ENCODE measurements around the gene FANCI.
"Not testable (repeated sequence)": the region's sequence is repeated elsewhere in the genome, so short reads cannot be mapped to it uniquely, and the experiment has no call there.

Gene FANCI

DNA sequence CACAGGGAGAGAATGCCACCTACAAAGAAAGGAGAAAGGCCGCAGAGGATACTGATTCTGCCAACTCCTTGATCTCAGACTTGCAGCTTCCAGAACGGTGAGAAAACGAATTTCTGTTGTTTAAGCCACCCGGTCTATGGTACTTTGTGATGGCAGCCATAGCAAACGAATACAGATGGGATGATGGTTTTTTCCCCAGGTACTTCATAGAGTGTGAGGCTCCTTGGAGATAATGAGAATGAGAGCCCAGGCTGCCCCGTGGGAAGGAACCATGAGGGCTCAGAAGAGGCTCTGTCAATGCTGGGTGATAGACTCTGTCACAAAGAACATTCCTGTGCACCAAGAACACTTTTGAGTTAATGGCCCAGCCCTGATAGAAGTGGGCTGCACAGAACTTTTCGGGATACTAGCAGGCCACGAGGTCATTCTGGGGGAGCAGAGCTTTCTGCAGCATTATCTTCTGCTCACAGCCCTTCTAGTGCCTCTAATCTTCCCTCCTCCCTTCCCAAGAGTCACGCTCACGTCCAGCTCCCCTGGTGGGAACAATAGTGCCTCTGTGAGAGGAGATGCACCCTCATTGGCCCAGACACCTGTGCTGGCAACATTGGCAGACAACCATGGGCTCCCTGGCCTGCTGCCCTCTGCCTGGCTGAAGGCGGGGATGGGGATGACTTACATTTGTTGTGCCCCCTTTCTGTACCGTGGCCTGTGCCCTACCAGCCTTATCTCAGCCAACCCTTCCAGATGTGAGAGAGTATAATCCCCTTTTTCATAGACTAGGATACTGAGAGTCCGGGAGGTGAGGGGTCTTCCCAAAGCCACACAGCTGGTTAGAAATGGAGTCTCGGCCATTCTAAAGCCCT, 17.2 kb upstream of the FANCI start:
- no peak for DNase-seq

DNA sequence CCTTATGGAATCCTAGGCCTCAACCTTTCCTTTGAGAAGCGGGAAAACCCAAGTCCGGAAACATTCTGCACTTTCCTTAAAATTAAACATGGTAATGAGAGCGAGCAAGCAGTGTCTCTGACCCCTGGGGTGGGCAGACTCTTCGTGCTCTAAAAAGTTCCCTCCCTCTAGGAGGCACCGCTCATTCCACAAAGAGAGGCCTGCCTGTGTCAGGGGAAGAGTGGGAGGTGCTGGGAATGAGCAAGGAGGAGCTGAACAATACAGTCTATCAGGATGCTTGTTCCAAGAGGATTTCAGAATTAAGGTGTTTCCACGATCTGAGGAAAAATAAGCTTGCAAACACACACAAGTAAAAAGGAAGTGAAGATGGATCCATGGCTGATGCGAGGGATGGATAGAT, 16.4 kb upstream of the FANCI start:
- no peak for DNase-seq

DNA sequence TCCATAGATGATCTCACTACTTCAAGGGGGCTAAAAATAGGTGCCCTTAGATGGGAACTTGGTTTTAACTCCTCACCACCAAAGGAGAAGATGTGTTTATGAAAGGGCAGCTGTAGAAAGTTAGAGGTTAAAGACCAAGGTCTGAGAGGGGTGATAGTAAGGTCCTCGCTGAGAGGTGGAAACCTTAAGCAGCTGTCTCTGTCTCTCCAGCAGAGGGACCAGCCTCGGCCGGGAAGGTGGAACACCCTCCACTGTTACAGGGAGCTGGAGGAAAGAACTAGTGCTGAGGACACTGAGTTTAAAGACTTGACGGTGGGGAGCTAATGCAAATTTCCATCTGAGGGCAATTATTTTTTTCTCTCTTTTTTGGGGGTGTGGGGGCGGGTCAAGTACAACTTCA, 13.5 kb upstream of the FANCI start:
- no peak for DNase-seq

GRCh38 chr15:89231832-89232231, 11.9 kb upstream of the FANCI start:
- no peak for DNase-seq

DNA sequence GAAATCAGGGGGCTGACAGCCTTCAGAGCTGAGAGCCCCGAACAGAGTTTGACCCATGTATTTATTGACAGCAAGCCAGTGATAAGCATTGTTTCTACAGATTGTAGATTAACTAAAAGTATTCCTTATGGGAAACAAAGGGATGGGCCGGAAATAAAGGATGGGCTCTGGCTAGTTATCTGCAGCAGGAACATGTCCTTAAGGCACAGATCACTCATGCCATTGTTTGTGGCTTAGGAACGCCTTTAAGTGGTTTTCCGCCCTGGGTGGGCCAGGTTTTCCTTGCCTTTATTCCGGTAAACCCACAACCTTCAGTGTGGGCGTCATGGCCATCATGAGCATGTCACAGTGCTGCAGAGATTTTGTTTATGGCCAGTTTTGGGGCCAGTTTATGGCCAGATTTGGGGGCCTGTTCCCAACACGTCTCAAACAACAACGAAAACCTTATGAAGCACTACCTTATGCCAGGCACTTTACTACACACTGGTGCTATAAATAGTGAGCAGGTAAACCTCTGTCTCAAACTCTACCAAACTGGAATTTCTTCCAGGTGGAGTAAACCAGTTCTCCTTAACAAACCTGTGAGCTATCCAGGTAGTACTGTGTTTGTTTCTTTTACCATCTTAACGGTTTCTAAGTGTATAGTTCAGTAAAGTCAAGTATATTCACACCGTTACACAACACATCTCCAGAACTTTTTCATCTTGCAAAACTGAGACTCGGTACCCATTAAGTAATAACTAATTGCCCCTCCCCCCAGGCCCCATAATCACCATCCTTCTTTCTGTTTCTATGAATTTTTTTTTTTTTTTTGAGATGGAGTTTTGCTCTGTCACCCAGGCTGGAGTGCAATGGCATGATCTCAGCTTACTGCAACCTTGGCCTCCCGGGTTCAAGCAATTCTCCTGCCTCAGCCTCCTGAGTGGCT, 3.6 kb upstream of the FANCI start:
- not testable (repeated sequence) for DNase-seq

DNA sequence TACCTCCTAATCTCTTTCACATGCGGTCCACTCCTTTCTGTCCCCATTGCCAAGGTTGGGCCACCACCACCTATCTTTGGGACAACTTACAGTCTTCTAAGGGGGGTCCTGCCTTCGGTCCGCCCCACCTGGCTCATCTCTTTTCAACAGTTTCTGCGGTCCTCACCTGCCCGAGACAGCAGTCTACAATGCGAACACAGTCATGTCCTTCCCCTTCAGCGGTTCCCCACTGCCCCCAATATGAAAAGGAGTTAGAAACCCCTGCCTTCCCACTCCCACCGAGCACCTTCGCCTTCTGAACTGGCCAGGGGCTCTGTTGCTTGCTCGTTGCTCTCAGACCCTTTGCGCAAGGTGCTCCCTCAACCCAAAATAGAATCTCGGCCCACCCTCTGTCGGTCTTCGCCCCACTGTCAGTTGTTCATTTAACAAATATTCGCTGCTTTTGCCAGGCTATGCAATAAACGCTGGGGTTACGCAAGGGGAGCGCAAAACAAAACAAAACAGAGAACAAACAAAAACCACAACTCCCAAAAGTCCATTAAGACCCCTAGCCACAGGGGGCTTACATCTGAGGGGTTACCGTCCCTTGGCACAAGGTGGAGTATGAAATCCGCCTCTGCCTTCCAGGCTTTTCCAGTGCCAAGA, 611 bp upstream of the FANCI start:
- DNase-seq: peak; percentile 38

DNA sequence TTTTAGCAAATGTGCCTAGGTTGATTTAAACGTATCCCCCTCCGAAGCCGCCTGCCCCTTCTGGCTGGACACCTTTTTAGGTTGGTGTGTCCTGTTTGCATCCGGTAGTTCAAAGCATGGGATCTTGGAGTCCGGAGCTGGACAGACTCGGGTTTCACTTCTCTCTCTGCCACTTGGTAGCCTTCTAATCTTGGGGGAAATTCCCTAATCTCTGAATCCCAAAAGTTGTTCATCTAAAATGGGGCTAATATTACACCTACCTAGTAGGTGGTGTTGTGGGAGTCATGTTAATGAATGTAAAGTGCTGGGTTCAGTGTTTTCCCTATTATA, 760 bp downstream of the FANCI start:
- DNase-seq: no peak

GRCh38 chr15:89247446-89247845, 3.7 kb downstream of the FANCI start:
- DNase-seq: no peak

- no peak for DNase-seq
Observed at GRCh38 chr15:89248584-89248983, 4.8 kb downstream of the FANCI start.

DNA sequence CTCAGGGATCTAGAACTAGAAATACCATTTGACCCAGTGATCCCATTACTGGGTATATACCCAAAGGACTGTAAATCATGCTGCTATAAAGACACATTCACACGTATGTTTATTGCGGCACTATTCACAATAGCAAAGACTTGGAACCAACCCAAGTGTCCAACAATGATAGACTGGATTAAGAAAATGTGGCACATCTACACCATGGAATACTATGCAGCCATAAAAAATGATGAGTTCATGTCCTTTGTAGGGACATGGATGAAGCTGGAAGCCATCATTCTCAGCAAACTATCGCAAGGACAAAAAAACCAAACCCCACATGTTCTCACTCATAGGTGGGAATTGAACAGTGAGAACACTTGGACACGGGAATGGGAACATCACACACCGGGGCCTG, 6.4 kb downstream of the FANCI start:
- DNase-seq: not testable (repeated sequence)

DNA sequence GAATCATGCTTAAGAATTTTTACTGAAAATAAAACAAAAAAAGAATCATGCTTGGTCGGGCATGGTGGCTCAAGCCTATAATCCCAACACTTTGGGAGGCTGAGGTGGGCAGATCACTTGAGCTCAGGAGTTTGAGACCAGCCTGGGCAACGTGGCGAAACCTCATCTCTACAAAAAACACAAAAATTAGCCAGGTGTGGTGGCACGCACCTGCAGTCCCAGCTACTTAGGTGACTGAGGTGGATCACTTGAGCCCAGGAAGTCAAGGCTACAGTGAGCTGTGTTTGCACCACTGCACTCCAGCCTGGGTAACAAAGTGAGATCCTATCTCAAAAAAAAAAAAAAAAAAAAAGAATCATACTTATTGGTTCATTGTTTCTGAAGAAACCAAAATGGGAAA, 33.5 kb downstream of the FANCI start:
- DNase-seq: not testable (repeated sequence)

DNA sequence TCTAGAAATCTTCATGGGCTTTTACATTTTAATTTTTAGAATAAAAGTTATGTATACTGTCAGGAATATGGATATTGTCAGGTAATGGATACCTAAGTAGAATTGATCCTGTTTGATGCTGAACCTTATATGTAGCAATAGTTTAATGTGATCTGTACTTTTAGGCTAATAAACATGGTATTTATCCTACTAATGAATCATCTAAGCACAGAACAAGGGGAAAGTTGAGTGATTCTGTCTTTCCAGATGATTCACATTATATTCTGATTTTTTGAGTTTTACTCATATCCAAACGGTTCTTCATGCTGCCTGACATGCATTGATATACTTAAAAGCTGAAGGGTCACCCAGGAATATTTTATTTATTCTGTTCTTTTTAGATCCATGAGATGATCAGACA, 34.5 kb downstream of the FANCI start:
- DNase-seq: no peak

DNA sequence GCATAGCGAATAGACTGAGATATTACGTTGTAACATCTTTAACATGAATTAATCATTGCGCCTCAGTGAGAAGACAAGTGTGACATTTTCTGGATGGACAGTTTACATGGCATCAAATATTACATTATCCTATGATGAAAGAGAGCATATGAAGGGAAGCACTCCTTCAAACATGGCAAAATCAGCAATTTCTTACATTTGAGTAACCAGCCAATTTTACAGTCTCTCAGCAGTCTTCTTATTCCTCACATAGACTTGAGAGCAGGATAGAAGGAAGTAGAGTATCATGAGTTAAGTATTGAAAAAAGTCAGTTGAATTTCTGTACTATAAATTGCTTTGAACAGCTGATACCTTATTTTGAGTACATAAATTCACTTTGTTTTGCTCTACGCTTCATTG, 38.9 kb downstream of the FANCI start:
- no peak for DNase-seq

DNA sequence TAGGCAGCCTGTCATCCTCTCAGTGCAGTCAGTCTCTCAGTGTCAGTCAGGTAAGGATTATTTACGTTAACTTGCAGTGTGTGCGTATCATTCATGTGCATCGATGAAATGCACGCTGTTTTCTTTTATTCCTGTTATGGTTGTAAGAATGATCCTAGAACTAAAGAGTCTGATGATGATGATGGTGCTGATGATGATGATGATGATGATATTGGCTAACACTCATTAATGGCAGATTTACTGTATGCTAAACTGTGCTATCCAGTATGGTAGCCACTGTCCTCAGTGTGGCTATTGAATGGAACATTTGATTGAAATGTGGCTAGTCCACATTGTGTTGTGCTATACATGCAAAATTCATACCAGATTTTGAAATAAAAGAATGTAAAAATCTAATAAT, 39.4 kb downstream of the FANCI start:
- DNase-seq: no peak

- DNase-seq: no peak
Observed at GRCh38 chr15:89291934-89292438, 48.2 kb downstream of the FANCI start.

- DNase-seq: no peak
Observed at GRCh38 chr15:89293012-89293411, 49.2 kb downstream of the FANCI start.

DNA sequence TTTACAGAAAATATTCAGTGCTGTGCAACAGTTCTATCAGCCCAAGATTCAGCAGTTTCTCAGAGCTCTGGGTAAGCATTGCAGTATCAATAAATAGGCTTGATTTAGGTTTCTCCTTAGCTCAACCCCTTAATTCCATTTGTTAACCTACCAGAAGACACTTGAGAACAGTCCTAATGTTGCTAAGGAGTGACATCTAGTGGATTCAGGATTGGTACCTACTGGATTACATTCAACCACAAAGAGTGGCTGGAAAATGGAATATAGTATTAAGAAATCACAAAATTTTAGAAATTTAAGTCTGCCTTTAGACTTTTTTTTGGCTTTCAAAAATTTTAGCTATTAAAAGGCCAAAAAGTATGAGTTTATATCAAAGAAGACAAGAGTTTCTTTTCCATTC, 56.1 kb downstream of the FANCI start:
- DNase-seq: no peak

GRCh38 chr15:89301304-89302089, 57.7 kb downstream of the FANCI start:
- no peak for DNase-seq

DNA sequence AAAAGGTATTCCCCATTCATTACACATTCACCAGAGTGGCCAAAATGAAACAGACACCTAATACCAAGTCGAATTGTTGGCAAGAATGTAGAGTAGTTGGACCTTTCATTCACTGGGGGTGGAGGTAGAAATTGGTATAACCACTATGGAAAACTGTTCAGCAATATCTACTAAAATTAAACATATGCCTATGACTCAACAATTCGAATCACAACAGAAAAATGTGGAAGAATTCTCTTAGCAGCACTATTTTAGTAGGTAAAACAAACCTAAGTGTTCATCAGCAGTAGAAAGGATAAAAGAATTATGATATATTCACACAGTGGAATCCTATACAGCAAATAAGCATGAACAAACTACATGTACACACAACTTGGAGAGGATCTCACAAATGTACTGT, 60.2 kb downstream of the FANCI start:
- DNase-seq: no peak

DNA sequence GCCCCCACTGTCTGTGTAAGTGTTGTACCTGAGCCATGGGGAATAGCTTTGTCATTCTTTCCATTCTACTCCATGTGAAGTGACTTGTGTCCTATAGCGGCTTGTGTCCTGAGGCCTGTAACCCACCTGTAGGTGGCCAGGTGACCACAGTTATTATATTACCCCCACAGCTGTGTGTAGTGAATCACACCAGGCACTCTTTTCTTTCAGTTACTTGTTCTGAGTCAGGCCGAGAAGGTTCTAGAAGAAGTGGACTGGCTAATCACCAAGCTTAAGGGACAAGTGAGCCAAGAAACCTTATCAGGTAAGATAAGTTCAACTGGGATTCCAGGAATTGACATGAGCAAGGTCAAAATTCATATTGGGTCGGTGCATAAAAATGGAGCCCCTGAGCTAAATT, 61.6 kb downstream of the FANCI start:
- DNase-seq: no peak

DNA sequence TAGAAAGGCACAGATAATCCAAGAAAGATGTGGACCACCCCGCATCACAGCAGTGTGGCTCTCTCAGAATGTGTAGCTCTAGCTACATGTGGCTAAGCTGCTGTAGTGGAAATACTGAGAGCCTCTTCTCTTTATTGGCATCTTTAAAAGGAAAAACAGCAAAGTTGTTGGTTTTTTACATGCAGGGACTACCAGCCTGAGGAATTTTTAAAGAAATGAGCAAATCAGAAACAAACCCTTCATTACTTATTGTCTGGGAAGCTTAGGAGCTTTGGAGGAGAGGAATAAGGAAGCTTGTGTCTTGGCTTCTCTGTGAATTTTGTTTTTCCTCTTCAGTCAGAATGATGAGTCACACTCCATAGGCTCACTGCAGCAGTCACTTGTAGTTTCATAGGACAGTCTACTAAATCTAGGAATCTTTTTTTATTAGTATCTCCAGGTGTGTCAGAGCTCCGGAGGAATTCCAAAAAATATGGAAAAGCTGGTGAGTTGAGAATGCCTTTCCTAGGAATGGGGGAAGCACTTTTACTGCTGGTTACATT, 63.3 kb downstream of the FANCI start:
- DNase-seq: no peak

GRCh38 chr15:89307791-89308190, 64.0 kb downstream of the FANCI start:
- DNase-seq: no peak

Data from left hindlimb (tissue), 1 donor.